ENCODE results near the gene MBTD1.

GRCh38 chr17:51150932-51151331 is 108.9 kb downstream of the MBTD1 start:
- TF ChIP-seq ZNF384 (IDR thresholded peaks at IDR 0.05) (no peak), SUZ12 (IDR thresholded peaks at IDR 0.05) (no peak), ELF4 (IDR thresholded peaks at IDR 0.05) (no peak)

Measured in HEK293T (cell line).